B cell (primary cell): ENCODE data around the gene GRM8. TPM values are rescaled to one million over a fixed set of nuclear protein-coding genes. Genes with fewer than 3 reads are reported as not detected.

Experiments
- ATAC-seq: fragments of 200-7000 bp; cut with Tn5 transposase; one replicate; pipeline ENCODE4 v1.10.0; 2021; ENCODE audit warnings: low read depth, mild to moderate bottlenecking, moderate number of reproducible peaks, moderate library complexity
- CTCF ChIA-PET: fragments of 350-600 bp; sonication (Branson Sonifier 250); formaldehyde crosslinking; loops from one replicate; lab custom pipeline; 2021; ENCODE audit warnings: antibody characterized with exemption, inconsistent platforms; lab: Charles Lee
- POLR2A ChIA-PET: fragments of 350-600 bp; sonication (Branson Sonifier 250); formaldehyde crosslinking; loops from one replicate; lab custom pipeline; 2021; ENCODE audit warnings: antibody characterized with exemption; lab: Charles Lee
- DNase-seq: peaks from one replicate; pipeline ENCODE4 v3.0.0; 2013
- H2AFZ ChIP-seq: 2 replicates; pipeline ENCODE4 v1.6.1; 2012; ENCODE audit warnings: mild to moderate bottlenecking, low read depth, low read length; ENCODE audit not compliant: insufficient read depth, poor library complexity, severe bottlenecking
- H3K27ac ChIP-seq, 2 donors: 1 replicate in 1 of 2; 2 replicates in 1 of 2; pipeline ENCODE4 v1.5.1; 2012 to 2013; ENCODE audit warnings: low read length in 2 of 2, mild to moderate bottlenecking in 2 of 2, moderate library complexity in 1 of 2
- H3K27me3 ChIP-seq, 4 experiments: fragments of 200-600 bp in 1 of 4; sonication (generic) in 1 of 4; replicated peaks in 1 of 4; 1 replicate in 2 of 4; 2 replicates in 2 of 4; pipeline versions ENCODE4 v1.6.1 to v1.7.0; 2013 to 2016; ENCODE audit warnings: low read length in 3 of 4, mild to moderate bottlenecking in 2 of 4, mixed read lengths in 1 of 4, moderate library complexity in 1 of 4; ENCODE audit not compliant: insufficient read depth in 4 of 4, control insufficient read depth in 3 of 4; ENCODE audit errors: control extremely low read depth in 1 of 4
- H3K36me3 ChIP-seq, 2 experiments: replicated peaks in 1 of 2; 1 replicate in 1 of 2; 2 replicates in 1 of 2; pipeline versions ENCODE4 v1.6.1 to v1.7.1; 2013; ENCODE audit warnings: low read length in 1 of 2; ENCODE audit not compliant: insufficient read depth in 2 of 2, control insufficient read depth in 1 of 2; ENCODE audit errors: control extremely low read depth in 1 of 2, extremely low read depth in 1 of 2
- H3K4me1 ChIP-seq, 2 donors: fragments of 200-600 bp in 1 of 2; sonication (generic) in 1 of 2; 1 replicate in 1 of 2; 2 replicates in 1 of 2; pipeline versions ENCODE4 v1.5.1 to v1.6.1; 2013 to 2017; ENCODE audit warnings: low read length in 2 of 2; ENCODE audit not compliant: control insufficient read depth in 2 of 2, insufficient read depth in 2 of 2
- H3K4me2 ChIP-seq: replicated peaks from 2 replicates; pipeline ENCODE3; 2012; ENCODE audit warnings: mild to moderate bottlenecking, low read depth, low read length; ENCODE audit not compliant: poor library complexity, severe bottlenecking
- H3K4me3 ChIP-seq, 5 experiments: fragments of 200-600 bp in 1 of 5; sonication (generic) in 1 of 5; 1 replicate in 3 of 5; 2 replicates in 2 of 5; pipeline versions ENCODE4 v1.5.1 to v1.7.0; 2011 to 2016; ENCODE audit warnings: low read length in 4 of 5, mild to moderate bottlenecking in 4 of 5, low read depth in 2 of 5, control low read depth in 1 of 5, moderate library complexity in 1 of 5; ENCODE audit not compliant: insufficient read depth in 1 of 5; ENCODE audit errors: control extremely low read depth in 1 of 5, extremely low read depth in 1 of 5
- H3K79me2 ChIP-seq: fragments of 200-600 bp; sonication (generic); one replicate; pipeline ENCODE4 v1.6.0; 2016; ENCODE audit warnings: low read length; ENCODE audit not compliant: control insufficient read depth, insufficient read depth
- H3K9ac ChIP-seq: fragments of 200-600 bp; sonication (generic); 2 replicates; pipeline ENCODE4 v1.6.1; 2017; ENCODE audit warnings: mild to moderate bottlenecking, low read length, moderate library complexity
- H3K9me3 ChIP-seq, 3 donors: one replicate each; pipeline versions ENCODE4 v1.6.1 to v1.7.1; 2013; ENCODE audit warnings: low read length in 2 of 3; ENCODE audit not compliant: control insufficient read depth in 2 of 3, insufficient read depth in 1 of 3; ENCODE audit errors: control extremely low read depth in 1 of 3
- H4K20me1 ChIP-seq: 2 replicates; pipeline ENCODE4 v1.6.0; 2012; ENCODE audit warnings: mild to moderate bottlenecking, low read length; ENCODE audit not compliant: insufficient read depth, control insufficient read depth, poor library complexity, severe bottlenecking
- H3K27ac Mint-ChIP-seq: one replicate; pipeline ENCODE4 v1.8.0; 2021; ENCODE audit warnings: mixed read lengths
- H3K27me3 Mint-ChIP-seq: one replicate; pipeline ENCODE4 v1.8.0; 2021; ENCODE audit warnings: mixed read lengths
- H3K4me1 Mint-ChIP-seq: one replicate; pipeline ENCODE4 v1.8.0; 2021; ENCODE audit warnings: mixed read lengths
- H3K4me3 Mint-ChIP-seq: one replicate; pipeline ENCODE4 v1.8.0; 2021; ENCODE audit warnings: mixed read lengths
- H3K9me3 Mint-ChIP-seq: one replicate; pipeline ENCODE4 v1.8.0; 2022; ENCODE audit warnings: mixed read lengths; ENCODE audit not compliant: insufficient read depth
- CTCF ChIP-seq: fragments of 200-600 bp; IDR thresholded peaks from one replicate; pipeline ENCODE4 v1.8.0; 2022; ENCODE audit warnings: antibody characterized with exemption, mild to moderate bottlenecking
- EZH2 ChIP-seq: IDR thresholded peaks from 2 replicates; pipeline ENCODE4 v1.6.1; 2012; ENCODE audit warnings: borderline replicate concordance, low read depth, mild to moderate bottlenecking, moderate library complexity, low read length; ENCODE audit not compliant: insufficient read depth, poor library complexity, severe bottlenecking
- WGBS: methylation state at CpG from one replicate; pipeline ENCODE4 v1.1.5; 2013; ENCODE audit warnings: missing lambda C conversion rate; ENCODE audit not compliant: insufficient coverage; 5-methylcytosine and 5-hydroxymethylcytosine counted together
- intact Hi-C: fragments of 100-400 bp; cut with micrococcal nuclease; formaldehyde crosslinking; loops from one replicate; pipeline ENCODE4 v1.10.0; 2022
- polyA plus RNA-seq: library from polyadenylated mRNA; depleted of rRNA; stranded (reverse); fragments of >200 nt; gene quantifications from 2 replicates; pipeline ENCODE4 v1.2.3, GENCODE V29; 2012
- total RNA-seq, 2 donors: library from RNA; stranded (reverse); fragments of 120-200 nt in 1 of 2; gene quantifications; 1 replicate in 1 of 2; 2 replicates in 1 of 2; pipeline versions ENCODE4 v1.2.3 to v1.2.4, GENCODE V29; 2013 to 2022

GRM8 gene
- total and polyA plus RNA-seq, 2 donors (not counting 1 experiment from before 2014, with no cell fraction given): not detected

- TF ChIP-seq EZH2 (no peak), CTCF (no peak)
Measured at GRCh38 chr7:127226685-127227374, 25.9 kb downstream of the GRM8 start.

GRCh38 chr7:127221731-127222130, 31.0 kb downstream of the GRM8 start:
- Histone ChIP-seq H3K27ac (no peak overlapping the region), H3K9ac (no peak overlapping the region), H3K4me1 (no peaks in the 10 kb centered on the region), H4K20me1 (no peaks in the 10 kb centered on the region), H3K79me2 (no peaks in the 10 kb centered on the region), H3K36me3 (no peaks in the 10 kb centered on the region), H2AFZ (no peak overlapping the region), H3K4me3 (no peak overlapping the region), H3K4me2 (no peak overlapping the region), H3K27me3 (peaks cover 0 to 12% (median 2%) of the 10 kb centered on the region in 4 experiments), H3K9me3 (no peaks in the 10 kb centered on the region)
- WGBS: no CpG with 5 or more reads among the region's 1 CpG
- intact Hi-C loops: no loop called here
- ChIA-PET CTCF (no interaction called here), POLR2A (no interaction called here)
- no peak overlapping the region for H3K4me3 Mint-ChIP-seq
- no peak for ATAC-seq
- DNase-seq: no peak
- no peak overlapping the region for H3K27ac Mint-ChIP-seq
- H3K27me3 Mint-ChIP-seq: peaks cover 19% of the 10 kb centered on the region
- H3K4me1 Mint-ChIP-seq: no peaks in the 10 kb centered on the region
- TF ChIP-seq CTCF (no peak), EZH2 (no peak)
- no peaks in the 10 kb centered on the region for H3K9me3 Mint-ChIP-seq

More at GRCh38 chr7:127226685-127227374, 25.9 kb downstream of the GRM8 start:
- H3K36me3 ChIP-seq: no peaks in the 10 kb centered on the region
- peaks cover 0 to 15% (median 7%) of the 10 kb centered on the region in 4 experiments for H3K27me3 ChIP-seq
- POLR2A ChIA-PET: no interaction called here
- no peak overlapping the region for H3K9ac ChIP-seq
- no peaks in the 10 kb centered on the region for H3K9me3 ChIP-seq
- H3K27me3 Mint-ChIP-seq: peaks cover 17% of the 10 kb centered on the region
- H2AFZ ChIP-seq: no peak overlapping the region
- CTCF ChIA-PET: no interaction called here
- intact Hi-C loops: no loop called here
- WGBS: 58% methylated on average over 4 of the region's 10 CpGs
- no peaks in the 10 kb centered on the region for H3K4me1 ChIP-seq
- DNase-seq (no peak), ATAC-seq (no peak)
- H3K27ac Mint-ChIP-seq: no peak overlapping the region
- H3K4me3 ChIP-seq: no peak overlapping the region
- no peak overlapping the region for H3K4me3 Mint-ChIP-seq
- no peak overlapping the region for H3K4me2 ChIP-seq
- no peaks in the 10 kb centered on the region for H3K79me2 ChIP-seq
- H3K9me3 Mint-ChIP-seq: no peaks in the 10 kb centered on the region
- no peaks in the 10 kb centered on the region for H3K4me1 Mint-ChIP-seq
- H4K20me1 ChIP-seq: no peaks in the 10 kb centered on the region
- H3K27ac ChIP-seq: no peak overlapping the region
